EL (cell line): ENCODE data around the gene VMP1.
"Not testable (repeated sequence)": the region's sequence is repeated elsewhere in the genome, so short reads cannot be mapped to it uniquely, and the experiment has no call there.

Source experiments
- DNase-seq: peaks from one replicate; pipeline ENCODE4 v3.0.0-alpha.2; 2016

Gene VMP1

GRCh38 chr17:59814685-59815084, 107.2 kb downstream of the VMP1 start:
- DNase-seq: no peak

GRCh38 chr17:59815965-59816364, 108.5 kb downstream of the VMP1 start:
- DNase-seq: no peak

- peak; percentile 80 for DNase-seq
Observed at GRCh38 chr17:59825533-59826322, 118.3 kb downstream of the VMP1 start.

DNA sequence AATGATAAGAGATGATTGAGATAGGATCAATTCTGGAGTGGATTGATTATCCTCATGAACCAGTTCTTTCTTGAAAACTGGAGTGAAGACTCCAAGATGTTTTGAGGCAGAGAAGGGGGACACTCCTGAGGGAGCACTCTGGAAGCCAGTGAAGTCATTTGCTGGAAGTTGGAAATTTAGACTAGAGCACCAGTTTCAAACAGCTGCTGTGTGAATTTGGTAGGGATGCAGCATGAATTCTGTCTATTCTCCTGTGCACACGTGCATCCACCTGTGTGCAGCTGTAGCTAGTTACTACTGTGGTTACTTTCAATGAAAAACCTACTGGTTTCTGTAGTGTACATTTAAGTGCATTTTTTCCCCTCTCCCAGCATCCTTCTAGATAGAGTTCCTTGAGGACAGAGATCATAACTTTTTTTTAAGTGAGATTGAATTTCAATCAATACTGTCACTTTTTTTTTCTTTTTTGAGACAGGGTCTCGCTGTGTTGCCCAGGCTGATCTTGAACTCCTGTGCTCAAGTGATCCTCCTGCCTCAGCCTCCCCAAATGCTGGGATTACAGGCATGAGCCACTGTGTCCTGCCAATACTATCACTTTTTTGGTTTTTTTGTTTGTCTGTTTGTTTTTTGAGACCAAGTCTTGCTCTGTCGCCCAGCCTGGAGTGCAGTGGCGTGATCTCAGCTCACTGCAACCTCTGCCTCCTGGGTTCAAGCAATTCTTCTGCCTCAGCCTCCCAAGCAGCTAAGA, 119.4 kb downstream of the VMP1 start:
- DNase-seq: no peak

DNA sequence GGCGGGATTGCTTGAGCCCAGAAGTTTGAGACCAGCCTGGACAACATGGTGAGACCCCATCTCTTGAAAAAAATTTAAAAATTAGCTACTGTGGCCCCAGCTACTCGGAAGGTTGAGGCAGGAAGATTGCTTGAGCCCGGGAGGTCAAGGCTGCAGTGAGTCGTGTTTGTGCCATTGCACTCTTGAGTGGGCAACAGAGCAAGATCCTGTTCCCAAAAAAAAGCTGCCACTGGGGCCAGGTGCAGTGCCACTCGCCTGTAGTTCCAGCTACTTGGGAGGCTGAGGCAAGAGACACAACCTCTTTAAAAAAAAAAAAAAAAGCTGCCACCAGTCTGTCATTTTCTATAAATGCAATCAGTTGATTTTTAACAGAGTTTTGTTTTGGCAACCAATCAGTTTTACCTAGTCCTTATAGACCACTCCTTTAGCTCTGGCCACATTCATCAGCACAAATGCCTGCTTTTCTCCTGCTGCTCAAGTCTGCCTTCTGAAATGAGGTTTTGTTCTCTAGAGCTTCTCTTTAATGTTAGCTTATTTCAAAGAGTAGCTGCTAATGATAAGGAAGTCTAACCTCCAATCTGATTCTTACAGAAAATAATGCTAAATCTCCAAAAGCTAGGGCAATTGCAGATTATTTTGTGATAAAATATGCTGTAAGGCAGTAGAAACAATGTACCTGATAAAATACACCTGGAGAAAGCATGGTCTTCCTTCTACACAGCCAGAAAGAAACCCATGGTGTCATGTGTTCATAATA, 120.4 kb downstream of the VMP1 start:
- DNase-seq: no peak

DNA sequence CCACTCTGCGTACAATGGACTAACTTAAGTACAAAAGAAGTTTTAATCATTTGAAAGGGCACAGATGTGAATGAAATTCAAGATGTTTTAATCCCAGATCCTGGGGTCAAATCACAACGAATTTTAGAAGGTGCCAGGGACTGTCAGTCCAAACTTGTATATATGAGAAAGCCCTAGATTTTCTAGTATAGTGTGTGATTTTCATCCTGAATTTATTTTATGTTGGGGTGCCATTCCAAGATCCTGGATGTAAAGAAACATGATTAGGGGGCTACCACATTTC, 121.0 kb downstream of the VMP1 start:
- no peak for DNase-seq

- DNase-seq: not testable (repeated sequence)
Observed at GRCh38 chr17:59828819-59829216, 121.4 kb downstream of the VMP1 start.

DNA sequence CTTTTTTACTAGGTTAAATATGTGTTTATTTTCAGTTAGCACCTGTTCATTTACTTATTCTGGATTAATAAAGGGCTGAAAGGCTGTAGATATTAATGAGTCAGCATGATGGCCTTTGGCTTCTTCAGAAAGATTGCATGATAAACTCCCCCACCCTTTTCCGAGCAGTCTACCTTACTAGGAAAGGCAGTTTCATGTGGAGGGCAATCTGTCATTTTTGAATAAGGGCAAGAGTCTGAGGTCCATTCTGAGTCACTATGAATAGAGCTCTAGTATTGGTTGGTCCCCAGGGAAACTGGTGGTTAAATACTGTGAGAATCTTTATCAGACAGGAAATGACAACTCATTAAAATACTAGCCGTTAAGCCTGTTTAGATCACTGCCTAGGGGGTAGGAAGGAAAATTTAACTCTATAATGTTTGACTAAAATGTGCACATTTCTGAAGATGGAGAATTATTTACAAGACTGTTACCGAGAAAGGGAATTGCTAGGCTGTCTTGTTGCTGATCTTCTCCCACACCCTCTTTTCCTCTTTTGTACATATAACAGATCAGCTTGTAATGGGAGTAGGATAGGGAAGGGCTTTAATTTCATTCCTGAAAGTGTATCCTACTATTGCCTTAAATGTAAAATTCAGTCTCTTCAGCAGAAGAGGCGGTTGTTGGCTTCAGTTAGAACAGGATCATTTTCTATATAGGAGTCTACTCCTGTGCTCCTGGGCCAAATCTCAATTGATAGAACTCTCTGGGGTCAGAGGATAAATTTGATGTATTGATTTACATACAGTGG, 122.0 kb downstream of the VMP1 start:
- DNase-seq: peak; percentile 99

DNA sequence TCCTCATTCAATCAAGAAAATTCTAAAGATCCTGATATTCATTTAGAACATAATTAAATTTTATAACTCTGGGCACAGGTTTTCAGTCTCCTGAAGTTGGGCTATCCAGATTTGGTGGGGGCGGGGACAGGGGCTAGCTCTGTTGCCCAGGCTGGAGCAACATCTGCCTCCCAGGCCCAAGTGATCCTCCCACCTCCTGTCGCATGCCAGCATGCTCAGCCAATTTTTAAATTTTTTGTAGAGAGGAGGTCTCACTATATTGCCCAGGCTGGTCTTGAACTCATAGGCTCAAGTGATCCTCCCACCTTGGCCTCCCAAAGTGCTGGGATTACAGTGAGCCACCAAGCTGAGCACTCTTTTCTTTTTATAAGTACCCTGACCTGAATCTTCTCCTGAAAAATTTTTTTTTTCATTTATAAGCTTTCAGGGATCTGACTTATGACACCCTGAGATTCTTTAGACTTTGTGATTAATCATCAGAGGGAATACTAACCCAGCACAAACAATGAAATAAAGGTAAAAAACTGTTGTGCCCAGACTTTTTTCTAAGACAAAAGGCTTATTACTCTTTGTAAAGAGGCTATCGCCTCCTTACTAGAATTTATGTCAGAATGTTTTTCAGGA, 122.7 kb downstream of the VMP1 start:
- DNase-seq: peak; percentile 73

DNA sequence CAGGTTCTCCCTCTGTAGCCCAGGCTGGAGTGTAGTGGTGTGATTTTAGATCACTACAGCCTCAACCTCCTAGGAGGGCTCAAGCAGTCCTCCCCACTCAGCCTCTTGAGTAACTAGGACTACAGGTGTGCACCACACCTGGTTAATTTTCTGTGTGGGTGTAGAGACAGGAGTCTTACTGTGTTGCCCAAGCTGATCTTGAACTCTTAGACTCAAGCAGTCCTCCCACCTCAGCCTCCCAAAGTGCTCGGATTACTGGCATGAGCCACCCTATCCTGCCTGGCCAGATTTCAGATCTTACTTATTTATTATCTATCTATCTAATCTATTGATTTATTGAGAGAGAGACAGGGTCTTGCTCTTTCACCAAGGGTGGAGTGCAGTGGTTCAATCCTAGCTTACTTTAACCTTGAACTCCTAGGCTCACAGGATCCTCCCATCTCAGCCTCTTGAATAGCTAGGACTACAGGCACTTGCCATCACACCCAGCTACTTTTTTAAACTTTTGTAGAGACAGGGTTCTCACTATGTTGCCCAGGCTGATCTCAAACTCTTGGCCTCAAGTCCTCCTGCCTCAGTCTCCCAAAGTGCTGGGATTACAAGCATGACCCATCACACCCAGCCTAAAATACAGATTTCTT, 123.5 kb downstream of the VMP1 start:
- no peak for DNase-seq

- peak; percentile 45 for DNase-seq
Observed at GRCh38 chr17:59832883-59833379, 125.5 kb downstream of the VMP1 start.

GRCh38 chr17:59837308-59838051, 130.0 kb downstream of the VMP1 start:
- DNase-seq: peak; percentile 100

GRCh38 chr17:59838052-59838916, 130.8 kb downstream of the VMP1 start:
- DNase-seq: no peak

GRCh38 chr17:59839651-59840328, 132.3 kb downstream of the VMP1 start:
- no peak for DNase-seq

- DNase-seq: peak; percentile 54
Observed at GRCh38 chr17:59840329-59841090, 133.1 kb downstream of the VMP1 start.

GRCh38 chr17:59841091-59841881, 133.8 kb downstream of the VMP1 start:
- peak; percentile 57 for DNase-seq

DNA sequence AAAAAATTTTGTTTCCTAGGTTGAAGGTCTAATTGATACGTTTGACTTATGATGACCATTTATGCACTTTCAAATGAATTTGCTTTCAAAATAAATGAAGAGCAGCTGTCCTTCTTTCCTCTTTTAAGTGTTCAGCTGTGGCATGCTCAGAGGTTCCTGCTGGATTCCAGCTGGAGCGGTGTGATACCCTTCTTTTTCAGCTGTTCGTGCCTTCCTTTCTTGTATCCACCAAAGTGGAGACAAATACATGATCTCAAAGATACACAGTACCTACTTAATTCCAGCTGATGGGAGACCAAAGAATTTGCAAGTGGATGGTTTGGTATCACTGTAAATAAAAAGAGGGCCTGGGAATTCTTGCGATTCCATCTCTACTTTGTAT, 134.4 kb downstream of the VMP1 start:
- not testable (repeated sequence) for DNase-seq
